Neuronal stem cell (in vitro differentiated cells): ENCODE data around the gene MYBBP1A.
"Not testable (repeated sequence)": the region's sequence is repeated elsewhere in the genome, so short reads cannot be mapped to it uniquely, and the experiment has no call there.

ENCODE experiments used
- DNase-seq: peaks from one replicate; pipeline ENCODE4 v3.0.0-alpha.2; 2013; ENCODE audit warnings: low spot score
- H2AFZ ChIP-seq: one replicate; pipeline ENCODE4 v1.6.1; 2013; ENCODE audit warnings: mild to moderate bottlenecking, low read length, inconsistent platforms
- H2AK5ac ChIP-seq: 2 replicates; pipeline ENCODE4 v1.6.1; 2013; ENCODE audit warnings: low read depth, mild to moderate bottlenecking, inconsistent platforms, low read length, moderate library complexity, mixed read lengths
- H2BK120ac ChIP-seq: 2 replicates; pipeline ENCODE4 v1.6.1; 2013; ENCODE audit warnings: low read depth, mild to moderate bottlenecking, inconsistent platforms, low read length, moderate library complexity, mixed read lengths
- H2BK12ac ChIP-seq: one replicate; pipeline ENCODE4 v1.6.1; 2013; ENCODE audit warnings: low read length, inconsistent platforms
- H2BK15ac ChIP-seq: 2 replicates; pipeline ENCODE4 v1.6.1; 2013; ENCODE audit warnings: mild to moderate bottlenecking, low read length, inconsistent platforms, mixed read lengths
- H2BK5ac ChIP-seq: one replicate; pipeline ENCODE4 v1.6.1; 2013; ENCODE audit warnings: inconsistent platforms, mild to moderate bottlenecking, low read length, moderate library complexity
- H3K14ac ChIP-seq: one replicate; pipeline ENCODE4 v1.6.1; 2013; ENCODE audit warnings: low read length, inconsistent platforms
- H3K18ac ChIP-seq: 2 replicates; pipeline ENCODE4 v1.6.1; 2013; ENCODE audit warnings: low read length, inconsistent platforms
- H3K23ac ChIP-seq: 2 replicates; pipeline ENCODE4 v1.6.1; 2013; ENCODE audit warnings: low read depth, mild to moderate bottlenecking, mixed read lengths, low read length, inconsistent platforms; ENCODE audit not compliant: poor library complexity
- H3K27ac ChIP-seq: replicated peaks from 3 replicates; pipeline ENCODE4 v1.5.1; 2013; ENCODE audit warnings: low read length, inconsistent platforms
- H3K27me3 ChIP-seq, 3 experiments: 2 replicates each; pipeline ENCODE4 v1.6.1; 2013; ENCODE audit warnings: low read length in 3 of 3, mild to moderate bottlenecking in 2 of 3, inconsistent platforms in 1 of 3, low read depth in 1 of 3, mixed read lengths in 1 of 3, moderate library complexity in 1 of 3; ENCODE audit not compliant: control insufficient read depth in 3 of 3, insufficient read depth in 3 of 3
- H3K36me3 ChIP-seq, 2 donors: replicated peaks in 1 of 2; 2 replicates each; pipeline ENCODE4 v1.6.1; 2013; ENCODE audit warnings: low read length in 2 of 2; ENCODE audit not compliant: control insufficient read depth in 2 of 2, insufficient read depth in 2 of 2
- H3K4ac ChIP-seq: 2 replicates; pipeline ENCODE4 v1.6.1; 2013; ENCODE audit warnings: inconsistent platforms, mild to moderate bottlenecking, low read length, moderate library complexity
- H3K4me1 ChIP-seq, 2 donors: 1 replicate in 1 of 2; 2 replicates in 1 of 2; pipeline ENCODE4 v1.6.1; 2013; ENCODE audit warnings: low read length in 2 of 2, low read depth in 1 of 2; ENCODE audit not compliant: control insufficient read depth in 2 of 2, insufficient read depth in 1 of 2
- H3K4me2 ChIP-seq: one replicate; pipeline ENCODE4 v1.6.1; 2013; ENCODE audit warnings: mild to moderate bottlenecking, low read length, inconsistent platforms; ENCODE audit not compliant: insufficient read depth, poor library complexity, severe bottlenecking
- H3K4me3 ChIP-seq, 2 donors: 2 replicates each; pipeline ENCODE4 v1.5.1; 2013; ENCODE audit warnings: low read length in 2 of 2, mild to moderate bottlenecking in 2 of 2, inconsistent platforms in 1 of 2, moderate library complexity in 1 of 2
- H3K79me1 ChIP-seq: one replicate; pipeline ENCODE4 v1.6.1; 2013; ENCODE audit warnings: low read depth, mild to moderate bottlenecking, inconsistent platforms, low read length, moderate library complexity
- H3K9ac ChIP-seq: one replicate; pipeline ENCODE4 v1.6.1; 2013; ENCODE audit warnings: mild to moderate bottlenecking, low read depth, low read length, inconsistent platforms; ENCODE audit not compliant: poor library complexity
- H3K9me3 ChIP-seq, 2 donors: replicated peaks in 1 of 2; 2 replicates each; pipeline versions ENCODE3 to v1.6.1; 2013; ENCODE audit warnings: low read length in 2 of 2, mild to moderate bottlenecking in 2 of 2, inconsistent platforms in 1 of 2, low read depth in 1 of 2, mixed read lengths in 1 of 2, moderate library complexity in 1 of 2; ENCODE audit not compliant: control insufficient read depth in 2 of 2, insufficient read depth in 1 of 2
- H4K8ac ChIP-seq: one replicate; pipeline ENCODE4 v1.6.1; 2013; ENCODE audit warnings: low read depth, mild to moderate bottlenecking, inconsistent platforms, low read length, moderate library complexity
- H4K91ac ChIP-seq: one replicate; pipeline ENCODE4 v1.6.1; 2013; ENCODE audit warnings: low read length, low read depth, mild to moderate bottlenecking, inconsistent platforms; ENCODE audit not compliant: poor library complexity
- WGBS, 2 donors: extraction: QIAGEN DNeasy Blood & Tissue Kit; methylation state at CpG; one replicate each; pipeline ENCODE4 v1.1.7; 2013; ENCODE audit warnings: missing lambda C conversion rate in 2 of 2, mixed read lengths in 1 of 2; ENCODE audit not compliant: insufficient read length in 2 of 2, insufficient replicate concordance in 1 of 2; ENCODE audit errors: extremely low coverage in 2 of 2; 5-methylcytosine and 5-hydroxymethylcytosine counted together

MYBBP1A gene

GRCh38 chr17:4580291-4580690, 25.1 kb upstream of the MYBBP1A start:
- Histone ChIP-seq H3K4me1 (peaks cover 24 to 33% of the 10 kb centered on the region in 2 donors), H3K9ac (no peak overlapping the region), H3K4ac (no peak overlapping the region), H2AFZ (no peak overlapping the region), H3K79me1 (peaks cover 10% of the 10 kb centered on the region), H2AK5ac (peak overlapping the region; percentile 98), H3K4me3 (no peak overlapping the region), H3K23ac (peak overlapping the region; percentile 73), H4K8ac (peak overlapping the region; percentile 65), H3K36me3 (no peaks in the 10 kb centered on the region), H2BK5ac (peak overlapping the region; percentile 60), H3K4me2 (no peak overlapping the region), H3K18ac (peak overlapping the region; percentile 71), H4K91ac (no peak overlapping the region), H3K9me3 (peaks cover 0 to 2% of the 10 kb centered on the region in 2 donors), H2BK12ac (no peak overlapping the region), H3K27ac (no peak overlapping the region), H2BK120ac (no peak overlapping the region), H3K14ac (peak overlapping the region; percentile 82), H2BK15ac (peak overlapping the region; percentile 45), H3K27me3 (peaks cover 4 to 53% (median 19%) of the 10 kb centered on the region in 3 experiments)
- no peak for DNase-seq
- WGBS, 2 donors: no CpG with 5 or more reads among the region's 7 CpGs

- Histone ChIP-seq H2AFZ (no peak overlapping the region), H2BK120ac (no peak overlapping the region), H3K79me1 (peaks cover 6% of the 10 kb centered on the region), H2AK5ac (peak overlapping the region; percentile 28), H3K18ac (no peak overlapping the region), H3K4ac (no peak overlapping the region), H2BK12ac (no peak overlapping the region), H3K4me1 (peaks cover 24 to 29% of the 10 kb centered on the region in 2 donors), H3K9me3 (peaks cover 0 to 2% of the 10 kb centered on the region in 2 donors), H3K4me3 (no peak overlapping the region), H2BK15ac (peak overlapping the region; percentile 45), H3K4me2 (no peak overlapping the region), H4K91ac (no peak overlapping the region), H3K23ac (peak overlapping the region; percentile 73), H4K8ac (no peak overlapping the region), H3K9ac (peak overlapping the region; percentile 21), H3K14ac (peak overlapping the region; percentile 27), H3K27ac (no peak overlapping the region), H3K36me3 (no peaks in the 10 kb centered on the region), H2BK5ac (peak overlapping the region; percentile 60), H3K27me3 (peaks cover 0 to 47% (median 13%) of the 10 kb centered on the region in 3 experiments)
- no CpG with 5 or more reads among the region's 11 CpGs for WGBS, 2 donors
- DNase-seq: no peak
Observed at GRCh38 chr17:4579678-4580077, 24.5 kb upstream of the MYBBP1A start.

- not testable (repeated sequence) for H2AK5ac ChIP-seq, H2BK120ac ChIP-seq, H4K91ac ChIP-seq, H3K36me3 ChIP-seq, H3K4me2 ChIP-seq, H3K4ac ChIP-seq, H3K4me3 ChIP-seq, H3K23ac ChIP-seq, H2BK15ac ChIP-seq, H3K18ac ChIP-seq, H2AFZ ChIP-seq, DNase-seq, H3K9me3 ChIP-seq, H3K27ac ChIP-seq, H2BK5ac ChIP-seq, H3K14ac ChIP-seq, H4K8ac ChIP-seq, H3K79me1 ChIP-seq, H2BK12ac ChIP-seq, H3K9ac ChIP-seq
- peaks cover 0 to 34% (median 4%) of the 10 kb centered on the region in 3 experiments for H3K27me3 ChIP-seq
- peaks cover 21 to 27% of the 10 kb centered on the region in 2 donors for H3K4me1 ChIP-seq
- no CpG with 5 or more reads among the region's 24 CpGs for WGBS, 2 donors
Observed at GRCh38 chr17:4578349-4578748, 23.2 kb upstream of the MYBBP1A start.

- WGBS, 2 donors: no CpG with 5 or more reads among the region's 8 CpGs
- Histone ChIP-seq H3K9me3 (peaks cover 0 to 2% of the 10 kb centered on the region in 2 donors), H3K79me1 (peaks cover 6% of the 10 kb centered on the region), H3K18ac (peak overlapping the region; percentile 98), H2BK12ac (peak overlapping the region; percentile 12), H2BK15ac (peak overlapping the region; percentile 90), H3K27ac (peak overlapping the region; percentile 84), H3K4me1 (peaks cover 21 to 24% of the 10 kb centered on the region in 2 donors), H2AFZ (peak overlapping the region; percentile 91), H3K4ac (no peak overlapping the region), H3K9ac (no peak overlapping the region), H3K4me2 (no peak overlapping the region), H3K36me3 (no peaks in the 10 kb centered on the region), H3K4me3 (no peak overlapping the region), H3K27me3 (peaks cover 0 to 25% (median 0%) of the 10 kb centered on the region in 3 experiments), H2AK5ac (peak overlapping the region; percentile 95), H4K91ac (peak overlapping the region; percentile 34), H3K23ac (no peak overlapping the region), H2BK120ac (peak overlapping the region; percentile 89), H4K8ac (peak overlapping the region; percentile 94), H3K14ac (no peak overlapping the region), H2BK5ac (peak overlapping the region; percentile 98)
- no peak for DNase-seq
Observed at GRCh38 chr17:4577386-4577993, 22.3 kb upstream of the MYBBP1A start.
